ENCODE results near the gene TRMT1. TPM values are rescaled to one million over a fixed set of nuclear protein-coding genes. Genes with fewer than 3 reads are reported as not detected.

TRMT1 gene
- total and polyA plus RNA-seq, 8 donors, result 24.2 to 46.2 (median 33.9) TPM

DNA sequence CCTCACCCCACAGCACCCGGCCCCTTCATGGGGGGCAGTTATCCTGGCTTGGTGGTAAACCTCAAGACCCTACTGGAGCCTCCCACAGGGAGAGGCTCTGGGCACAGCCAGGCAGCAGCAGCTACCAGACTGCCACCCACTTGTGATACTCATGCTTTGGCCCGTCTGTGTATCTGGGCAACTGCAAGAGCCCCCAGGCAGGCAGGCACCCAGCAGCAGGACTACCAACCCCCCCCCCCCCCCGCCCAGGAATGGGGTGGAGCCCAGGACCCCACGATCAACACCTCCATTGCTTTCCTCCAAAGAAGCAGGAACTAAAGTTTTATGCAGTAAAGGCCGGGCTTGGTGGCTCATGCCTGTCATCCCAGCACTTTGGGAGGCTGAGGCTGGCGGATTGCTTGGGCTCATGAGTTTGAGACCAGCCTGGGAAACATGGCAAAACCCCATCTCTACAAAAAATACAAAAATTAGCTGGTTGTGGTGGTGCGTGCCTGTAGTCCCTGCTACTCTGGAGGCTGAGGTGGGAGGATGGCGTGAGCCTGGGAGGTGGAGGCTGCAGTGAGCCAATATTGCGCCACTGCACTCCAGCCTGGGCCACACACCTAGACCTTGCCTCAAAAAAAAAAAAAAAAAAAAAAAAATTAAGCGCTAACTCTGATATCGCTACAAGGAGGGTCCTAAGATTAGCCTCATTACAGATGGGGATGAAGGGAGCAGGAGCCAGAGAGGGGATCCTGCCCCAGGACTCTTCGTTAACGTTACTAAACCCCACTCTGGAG is 12.8 kb downstream of the TRMT1 start:
- H3K4me1 ChIP-seq, result peaks cover 13 to 61% of the 10 kb centered on the region in 2 donors
- peaks cover 0 to 28% of the 10 kb centered on the region in 2 donors for H3K36me3 ChIP-seq
- ATAC-seq (no peak), DNase-seq (no peak)
- H3K27me3 ChIP-seq, result no peaks in the 10 kb centered on the region
- TF ChIP-seq, protein P1, sequence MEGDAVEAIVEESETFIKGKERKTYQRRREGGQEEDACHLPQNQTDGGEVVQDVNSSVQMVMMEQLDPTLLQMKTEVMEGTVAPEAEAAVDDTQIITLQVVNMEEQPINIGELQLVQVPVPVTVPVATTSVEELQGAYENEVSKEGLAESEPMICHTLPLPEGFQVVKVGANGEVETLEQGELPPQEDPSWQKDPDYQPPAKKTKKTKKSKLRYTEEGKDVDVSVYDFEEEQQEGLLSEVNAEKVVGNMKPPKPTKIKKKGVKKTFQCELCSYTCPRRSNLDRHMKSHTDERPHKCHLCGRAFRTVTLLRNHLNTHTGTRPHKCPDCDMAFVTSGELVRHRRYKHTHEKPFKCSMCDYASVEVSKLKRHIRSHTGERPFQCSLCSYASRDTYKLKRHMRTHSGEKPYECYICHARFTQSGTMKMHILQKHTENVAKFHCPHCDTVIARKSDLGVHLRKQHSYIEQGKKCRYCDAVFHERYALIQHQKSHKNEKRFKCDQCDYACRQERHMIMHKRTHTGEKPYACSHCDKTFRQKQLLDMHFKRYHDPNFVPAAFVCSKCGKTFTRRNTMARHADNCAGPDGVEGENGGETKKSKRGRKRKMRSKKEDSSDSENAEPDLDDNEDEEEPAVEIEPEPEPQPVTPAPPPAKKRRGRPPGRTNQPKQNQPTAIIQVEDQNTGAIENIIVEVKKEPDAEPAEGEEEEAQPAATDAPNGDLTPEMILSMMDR (IDR thresholded peaks at IDR 0.05), result no peak
- intact Hi-C loops (cut with DNase I), result no loop called here
- peak overlapping the region in 1 of 2 donors; percentile 50 for H3K4me3 ChIP-seq
- peak overlapping the region; percentile 82 to 98 for H3K27ac ChIP-seq
- no peaks in the 10 kb centered on the region for H3K9me3 ChIP-seq

DNA sequence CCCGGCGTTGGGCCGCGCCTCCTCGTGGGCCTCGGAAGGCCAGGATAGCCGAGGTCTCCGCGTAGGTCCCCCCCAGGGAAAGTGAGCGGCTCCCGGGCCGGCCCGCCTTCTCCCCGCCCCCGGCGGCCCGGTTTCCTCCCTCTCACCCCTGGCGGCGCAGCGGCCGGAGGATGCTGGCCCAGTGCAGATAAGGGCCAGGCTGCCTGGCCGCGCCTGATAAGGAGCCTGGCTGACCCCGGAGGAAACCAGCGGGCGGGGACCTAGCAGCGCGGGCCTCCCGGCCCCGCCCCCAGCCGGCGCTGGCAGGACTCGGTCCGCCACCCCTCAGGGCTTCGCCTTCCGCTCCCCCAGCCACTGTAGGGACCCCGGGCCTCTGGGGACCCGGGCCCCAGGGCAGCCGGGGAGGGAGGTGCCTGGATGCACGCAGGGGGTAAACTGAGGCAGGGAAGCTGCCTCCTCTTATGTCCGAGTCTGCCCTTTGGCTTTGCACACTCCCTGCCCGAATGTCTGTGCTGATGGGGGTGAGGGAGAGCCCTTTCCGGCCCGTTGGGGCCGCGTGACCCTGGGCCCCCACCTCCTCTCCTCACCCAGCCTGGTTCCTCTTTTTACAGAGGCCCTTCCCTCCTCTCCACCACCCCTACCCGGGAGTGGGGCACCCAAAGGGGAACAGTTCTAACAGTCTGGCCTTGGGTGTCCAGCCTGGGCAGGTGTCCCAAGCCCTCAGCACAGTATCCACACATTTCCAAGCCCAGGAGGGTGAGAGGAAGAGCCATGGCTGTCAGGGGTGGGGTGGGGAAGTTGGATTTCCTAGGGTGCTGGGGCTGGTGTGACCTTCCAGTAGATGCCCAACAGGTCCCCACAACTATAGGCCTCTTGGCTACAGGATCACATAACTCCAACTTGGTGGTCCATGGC is 13.6 kb downstream of the TRMT1 start, which contains the start of gene LYL1:
TSS of gene LYL1 (minus strand) at position 193 of the 915 bp plus-strand sequence. CDS start 1,687 bp downstream, outside the sequence.
- Histone ChIP-seq H3K9me3 (no peaks in the 10 kb centered on the region), H3K4me1 (peaks cover 13 to 65% of the 10 kb centered on the region in 2 donors), H3K27ac (peak within 1 kb of the TSS; percentile 82 to 98), H3K27me3 (no peaks in the 10 kb centered on the region), H3K36me3 (peaks cover 0 to 22% of the 10 kb centered on the region in 2 donors), H3K4me3 (peak within 1 kb of the TSS; percentile 42 to 50)
- ATAC-seq, result peak; percentile 66
- DNase-seq, result peak in 3 of 4 donors; percentile 74 to 96 (median 88)
- intact Hi-C loops (cut with DNase I), result no loop called here
- TF ChIP-seq, protein P1 (IDR thresholded peaks at IDR 0.05), result no peak

DNA sequence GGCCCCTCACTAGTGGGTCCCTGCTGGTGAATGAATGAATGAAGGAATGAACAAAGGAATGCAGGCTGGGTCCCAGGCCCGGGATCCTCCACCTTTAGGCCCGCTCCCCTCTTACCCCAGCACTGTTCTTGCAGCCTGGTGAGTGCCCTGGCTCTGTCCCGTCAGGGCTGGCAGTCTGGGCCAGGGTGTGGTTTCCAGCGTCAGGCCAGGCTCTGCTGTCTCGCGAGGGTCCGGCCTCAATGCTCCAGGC is 14.2 kb downstream of the TRMT1 start:
- DNase-seq, result no peak
- peaks cover 13 to 67% of the 10 kb centered on the region in 2 donors for H3K4me1 ChIP-seq
- H3K4me3 ChIP-seq, result peak overlapping the region; percentile 42 to 50
- no peak for ATAC-seq
- peak overlapping the region; percentile 82 to 98 for H3K27ac ChIP-seq
- TF ChIP-seq, protein P1 (IDR thresholded peaks at IDR 0.05), result no peak
- H3K36me3 ChIP-seq, result peaks cover 0 to 17% of the 10 kb centered on the region in 2 donors
- intact Hi-C loops (cut with DNase I), result no loop called here
- H3K9me3 ChIP-seq, result no peaks in the 10 kb centered on the region
- no peaks in the 10 kb centered on the region for H3K27me3 ChIP-seq

DNA sequence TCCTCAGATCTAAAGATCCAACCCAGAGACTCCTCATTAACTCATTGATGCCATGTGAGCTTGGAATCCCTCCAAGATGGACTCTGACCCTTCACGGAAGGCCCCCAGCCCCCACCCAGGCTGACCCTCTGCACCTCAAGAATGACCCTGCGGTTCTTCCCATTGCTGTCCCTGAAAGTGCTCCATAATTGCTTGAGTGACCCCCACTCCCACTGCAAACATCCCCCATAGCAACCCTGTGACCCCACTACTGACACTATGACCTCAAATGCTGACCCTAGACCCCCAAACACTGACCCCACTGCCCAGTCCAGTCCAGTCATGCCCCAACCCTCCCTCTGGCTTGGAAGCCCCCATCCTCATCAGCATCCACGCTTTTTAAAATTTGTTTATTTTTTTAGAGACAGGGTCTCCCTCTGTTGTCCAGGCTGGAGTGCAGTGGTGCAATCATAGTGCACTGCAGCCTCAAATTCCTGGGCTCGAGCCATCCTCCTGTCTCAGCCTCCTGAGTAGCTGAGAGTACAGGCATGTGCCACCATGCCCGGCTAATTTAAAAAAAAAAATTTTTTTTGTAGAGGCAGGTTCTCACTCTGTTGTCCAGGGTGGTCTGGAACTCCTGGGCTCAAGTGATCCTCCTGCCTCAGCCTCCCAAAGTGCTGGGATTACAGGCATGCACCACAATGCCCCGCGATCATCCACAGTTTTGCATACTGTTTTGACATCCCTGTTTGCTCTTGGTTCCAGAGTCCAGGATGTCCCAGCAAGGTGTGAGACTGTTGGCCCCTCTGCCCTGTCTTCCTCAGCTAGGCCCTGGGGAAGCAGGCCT is 14.7 kb downstream of the TRMT1 start:
- DNase-seq, result no peak
- no peak for ATAC-seq
- peak overlapping the region; percentile 42 to 50 for H3K4me3 ChIP-seq
- TF ChIP-seq, protein P1 (IDR thresholded peaks at IDR 0.05), result no peak
- peaks cover 13 to 73% of the 10 kb centered on the region in 2 donors for H3K4me1 ChIP-seq
- H3K27ac ChIP-seq, result peak overlapping the region; percentile 82 to 98
- intact Hi-C loops (cut with DNase I), result no loop called here
- peaks cover 0 to under 1% of the 10 kb centered on the region in 2 donors for H3K27me3 ChIP-seq
- peaks cover 0 to 12% of the 10 kb centered on the region in 2 donors for H3K36me3 ChIP-seq
- H3K9me3 ChIP-seq, result no peaks in the 10 kb centered on the region

All from left lung (tissue), 10 donors.